Adrenal gland (tissue), 12 donors: Measurements from ENCODE around the gene ZNF618. TPM values are rescaled to one million over a fixed set of nuclear protein-coding genes. Genes with fewer than 3 reads are reported as not detected.

Experiments
- DNase-seq, 7 donors: peaks; one replicate each; pipeline ENCODE4 v3.0.0-alpha.2; 2019 to 2020
- H3K27ac ChIP-seq, 5 donors: fragments of 200-600 bp; sonication (generic) in 4 of 5; 1 replicate in 3 of 5; 2 replicates in 2 of 5; pipeline versions ENCODE4 v1.5.1 to v1.8.0; 2016 to 2020; ENCODE audit warnings: mild to moderate bottlenecking in 1 of 5
- H3K27me3 ChIP-seq: fragments of 200-600 bp; 2 replicates; pipeline ENCODE4 v1.8.0; 2021
- H3K36me3 ChIP-seq, 2 donors: fragments of 200-600 bp; replicated peaks in 1 of 2; 1 replicate in 1 of 2; 2 replicates in 1 of 2; pipeline versions ENCODE4 v1.5.1 to v1.8.0; 2018 to 2022
- H3K4me1 ChIP-seq, 2 donors: fragments of 200-600 bp; replicated peaks in 1 of 2; 1 replicate in 1 of 2; 2 replicates in 1 of 2; pipeline versions ENCODE4 v1.5.1 to v1.8.0; 2018 to 2021
- H3K4me3 ChIP-seq, 4 donors: fragments of 200-600 bp; sonication (generic) in 3 of 4; one replicate each; pipeline ENCODE4 v1.5.1; 2016 to 2018
- H3K9me3 ChIP-seq, 3 donors: fragments of 200-600 bp; sonication (generic) in 1 of 3; replicated peaks in 1 of 3; 1 replicate in 2 of 3; 2 replicates in 1 of 3; pipeline versions ENCODE4 v1.5.1 to v1.8.0; 2016 to 2021
- CTCF ChIP-seq, 6 experiments: fragments of 450-650 bp in 4 of 6; fragments of 200-600 bp in 2 of 6; sonication (generic) in 1 of 6; IDR thresholded peaks; 1 replicate in 5 of 6; 2 replicates in 1 of 6; pipeline versions ENCODE4 v1.5.1 to v1.8.0; 2016 to 2021; ENCODE audit warnings: antibody characterized with exemption in 6 of 6, mild to moderate bottlenecking in 2 of 6, moderate library complexity in 1 of 6
- POLR2A ChIP-seq, 2 donors: fragments of 450-650 bp; IDR thresholded peaks; one replicate each; pipeline ENCODE4 v1.6.1; 2017; ENCODE audit warnings: antibody characterized with exemption in 2 of 2, mild to moderate bottlenecking in 2 of 2, moderate library complexity in 1 of 2
- WGBS, 4 donors: extraction: QIAGEN DNeasy Blood & Tissue Kit in 2 of 4; methylation state at CpG; one replicate each; pipeline versions ENCODE4 v1.1.5 to v1.1.7; 2013 to 2017; 5-methylcytosine and 5-hydroxymethylcytosine counted together
- intact Hi-C, 2 donors: fragments of 100-400 bp; cut with DNase I; formaldehyde crosslinking; loops; one replicate each; pipeline versions ENCODE4 v1.14.1 to v1.15.0; 2022 to 2023
- polyA plus RNA-seq, 3 donors: library from polyadenylated mRNA; stranded (reverse); fragments of 200-250 nt in 2 of 3; fragments of 350-450 nt in 1 of 3; fragmentation: Illumina TruSeq in 1 of 3; extraction: RNeasy Lipid Tissue Mini Kit (QIAGEN cat#74804) in 1 of 3; gene quantifications; one replicate each; pipeline ENCODE4 v1.2.3, GENCODE V29; 2013 to 2014
- total RNA-seq, 9 donors: library from RNA; depleted of rRNA in 4 of 9; stranded (reverse); fragments of >200 nt in 4 of 9; fragments of 120-200 nt in 1 of 9; fragmentation: NEBNext Ultra II Directional in 1 of 9; extraction: Animal tissue kit (Norgen Biotek cat#: 25700) in 1 of 9; gene quantifications; one replicate each; pipeline versions ENCODE4 v1.1.0 to v1.2.4, GENCODE V29; 2013 to 2023
- donor health status: healthy with polysubstance abuse.
- donor health status: Bipolar disorder and iron deficiency.
- donor health status: DM: yes; HTN: yes; CAD: no.
- donor health status: DM: no; HTN: no; CAD: no.
- donor health status: DM: no; HTN: no; CAD: no.
- donor health status: DM: yes; HTN: yes; CAD: no.

Gene ZNF618
- total and polyA plus RNA-seq, 12 donors: 4.5 to 21.3 (median 9.9) TPM

- Histone ChIP-seq H3K9me3 (no peaks in the 10 kb centered on the region), H3K4me1 (peaks cover 13 to 17% of the 10 kb centered on the region in 2 donors), H3K27ac (no peak overlapping the region), H3K4me3 (no peak overlapping the region), H3K36me3 (peaks cover 0 to 8% of the 10 kb centered on the region in 2 donors), H3K27me3 (no peaks in the 10 kb centered on the region)
- peak in 1 of 7 donors; percentile 34 for DNase-seq
- intact Hi-C loops: loop anchor here in 1 of 2 donors (10.0 kb wide), 1 partner anchor 123 kb away; the partner anchor contains the start of gene ZNF618
- 86 to 95% (median 92%) methylated on average over 10 to 11 of the region's 11 CpGs for WGBS, 4 donors
- TF ChIP-seq POLR2A (IDR thresholded peaks at IDR 0.05) (no peak), CTCF (IDR thresholded peaks at IDR 0.05) (no peak)
Observed at GRCh38 chr9:113998114-113998513, 122.0 kb downstream of the ZNF618 start.

GRCh38 chr9:113998525-113999255, 122.6 kb downstream of the ZNF618 start:
- H3K9me3 ChIP-seq: no peaks in the 10 kb centered on the region
- H3K27me3 ChIP-seq: no peaks in the 10 kb centered on the region
- peaks cover 0 to 8% of the 10 kb centered on the region in 2 donors for H3K36me3 ChIP-seq
- WGBS, 4 donors: 82 to 86% (median 84%) methylated on average over 12 to 16 of the region's 16 CpGs
- intact Hi-C loops: loop anchor here in 1 of 2 donors (10.0 kb wide), 1 partner anchor 124 kb away; the partner anchor contains the start of gene ZNF618
- TF ChIP-seq CTCF (IDR thresholded peaks at IDR 0.05): peak in 2 of 6 experiments; percentile 10 to 15
- no peak for TF ChIP-seq POLR2A (IDR thresholded peaks at IDR 0.05)
- no peak overlapping the region for H3K27ac ChIP-seq
- peak in 3 of 7 donors; percentile 19 to 50 (median 20) for DNase-seq
- peaks cover 8 to 11% of the 10 kb centered on the region in 2 donors for H3K4me1 ChIP-seq
- no peak overlapping the region for H3K4me3 ChIP-seq

GRCh38 chr9:113999256-114000062, 123.3 kb downstream of the ZNF618 start:
- no peak overlapping the region for H3K4me3 ChIP-seq
- no peaks in the 10 kb centered on the region for H3K27me3 ChIP-seq
- H3K27ac ChIP-seq: no peak overlapping the region
- no peaks in the 10 kb centered on the region for H3K9me3 ChIP-seq
- peaks cover 0 to 8% of the 10 kb centered on the region in 2 donors for H3K36me3 ChIP-seq
- H3K4me1 ChIP-seq: peaks cover 0 to 4% of the 10 kb centered on the region in 2 donors
- TF ChIP-seq CTCF (IDR thresholded peaks at IDR 0.05) (no peak), POLR2A (IDR thresholded peaks at IDR 0.05) (no peak)
- WGBS, 4 donors: 79 to 94% (median 84%) methylated on average over 7 to 17 of the region's 17 CpGs
- intact Hi-C loops: loop anchor here in 1 of 2 donors (10.0 kb wide), 1 partner anchor 125 kb away; the partner anchor contains the start of gene ZNF618
- DNase-seq: peak in 2 of 7 donors; percentile 13 to 45

- Histone ChIP-seq H3K9me3 (no peaks in the 10 kb centered on the region), H3K4me1 (peaks cover 0 to 4% of the 10 kb centered on the region in 2 donors), H3K4me3 (no peak overlapping the region), H3K27ac (no peak overlapping the region), H3K27me3 (no peaks in the 10 kb centered on the region), H3K36me3 (peaks cover 0 to 8% of the 10 kb centered on the region in 2 donors)
- peak in 2 of 7 donors; percentile 11 to 41 for DNase-seq
- WGBS, 4 donors: 88 to 94% (median 90%) methylated on average over 12 to 13 of the region's 13 CpGs
- intact Hi-C loops: no loop called here
- TF ChIP-seq CTCF (IDR thresholded peaks at IDR 0.05) (no peak), POLR2A (IDR thresholded peaks at IDR 0.05) (no peak)
Observed at GRCh38 chr9:114000063-114000454, 124.0 kb downstream of the ZNF618 start.
